CD4-positive, alpha-beta T cell treated with Interleukin-4 for 4 hours (primary cell): Measurements from ENCODE around the gene GRAP.
"Not testable (repeated sequence)": the region's sequence is repeated elsewhere in the genome, so short reads cannot be mapped to it uniquely, and the experiment has no call there.

Experiments used
- DNase-seq: peaks from one replicate; pipeline ENCODE4 v3.0.0-alpha.2; 2020

The GRAP gene

GRCh38 chr17:19046782-19047375, at the start of gene GRAP:
GRAP (minus strand) TSS chr17:19046957; CDS start chr17:19046926, 31 bp downstream.
- DNase-seq = not testable (repeated sequence)

- DNase-seq = not testable (repeated sequence)
Measured at GRCh38 chr17:19093684-19094438, 47.1 kb upstream of the GRAP start.

GRCh38 chr17:19092737-19093683, 46.3 kb upstream of the GRAP start:
- DNase-seq = not testable (repeated sequence)

- DNase-seq = not testable (repeated sequence)
Measured at GRCh38 chr17:19090058-19090772, 43.5 kb upstream of the GRAP start.

- DNase-seq = not testable (repeated sequence)
Measured at GRCh38 chr17:19088804-19089685, 42.3 kb upstream of the GRAP start.

- not testable (repeated sequence) for DNase-seq
Measured at GRCh38 chr17:19077386-19077785, 30.6 kb upstream of the GRAP start.

GRCh38 chr17:19076398-19077192, 29.8 kb upstream of the GRAP start:
- DNase-seq = peak; percentile 14

GRCh38 chr17:19070318-19071168, 23.8 kb upstream of the GRAP start:
- not testable (repeated sequence) for DNase-seq

GRCh38 chr17:19064378-19064777, 17.6 kb upstream of the GRAP start:
- DNase-seq = not testable (repeated sequence)

GRCh38 chr17:19063326-19063956, 16.7 kb upstream of the GRAP start:
- peak; percentile 83 for DNase-seq

GRCh38 chr17:19062718-19063325, 16.1 kb upstream of the GRAP start:
- not testable (repeated sequence) for DNase-seq

GRCh38 chr17:19062009-19062717, 15.4 kb upstream of the GRAP start:
- peak; percentile 63 for DNase-seq

- DNase-seq = not testable (repeated sequence)
Measured at GRCh38 chr17:19055447-19055846, 8.7 kb upstream of the GRAP start.

- DNase-seq = not testable (repeated sequence)
Measured at GRCh38 chr17:19048826-19049225, 2.1 kb upstream of the GRAP start.

GRCh38 chr17:19047510-19047909, 753 bp upstream of the GRAP start:
- DNase-seq = not testable (repeated sequence)

- DNase-seq = not testable (repeated sequence)
Measured at GRCh38 chr17:19044643-19045042, 2.1 kb downstream of the GRAP start.

- not testable (repeated sequence) for DNase-seq
Measured at GRCh38 chr17:19043032-19043431, 3.7 kb downstream of the GRAP start.

- not testable (repeated sequence) for DNase-seq
Measured at GRCh38 chr17:19042369-19042768, 4.4 kb downstream of the GRAP start.
